SK-N-SH treated with all-trans-retinoic acid at 6 μM for 48 hours (cell line): ENCODE results near the gene NEK1.

Source experiments
- ATAC-seq: fragments of 200-7000 bp; cut with Tn5 transposase; 3 replicates; pipeline ENCODE4 v1.9.1; 2020; ENCODE audit warnings: mild to moderate bottlenecking, moderate library complexity
- ARNTL ChIP-seq: fragments of 450-650 bp; formaldehyde crosslinking; IDR thresholded peaks from 2 replicates; pipeline ENCODE4 v1.5.0; 2020; ENCODE audit warnings: low read depth, mild to moderate bottlenecking, moderate library complexity, borderline replicate concordance
- BACH2 ChIP-seq: fragments of 250-450 bp; sonication (Bioruptor Pico); IDR thresholded peaks from 2 replicates; pipeline ENCODE4 v1.9.0; 2021; ENCODE audit warnings: mild to moderate bottlenecking, borderline replicate concordance
- ESRRG ChIP-seq: fragments of 250-450 bp; sonication (Bioruptor Pico); IDR thresholded peaks from 2 replicates; pipeline ENCODE4 v1.6.1; 2021; ENCODE audit warnings: mild to moderate bottlenecking
- GLIS3 ChIP-seq: fragments of 250-450 bp; sonication (Bioruptor Pico); IDR thresholded peaks from 2 replicates; pipeline ENCODE4 v1.5.0; 2020; ENCODE audit warnings: mild to moderate bottlenecking, moderate library complexity
- ISL1 ChIP-seq: fragments of 250-450 bp; sonication (Bioruptor Pico); IDR thresholded peaks from 2 replicates; pipeline ENCODE4 v2.1.2; 2022; ENCODE audit warnings: mild to moderate bottlenecking, moderate library complexity
- OSR1 ChIP-seq: fragments of 250-450 bp; sonication (Bioruptor Pico); IDR thresholded peaks from 2 replicates; pipeline ENCODE4 v1.8.0; 2022; ENCODE audit warnings: moderate library complexity, mild to moderate bottlenecking, inconsistent platforms
- POU6F1 ChIP-seq: fragments of 250-450 bp; sonication (Bioruptor Pico); IDR thresholded peaks from 2 replicates; pipeline ENCODE4 v1.8.0; 2021; ENCODE audit warnings: low read depth, mild to moderate bottlenecking, moderate library complexity, borderline replicate concordance
- PPARA ChIP-seq: fragments of 250-450 bp; sonication (Bioruptor Pico); IDR thresholded peaks from 2 replicates; pipeline ENCODE4 v1.5.0; 2020; ENCODE audit warnings: mild to moderate bottlenecking, borderline replicate concordance
- RARB ChIP-seq: fragments of 250-450 bp; sonication (Bioruptor Pico); IDR thresholded peaks from 2 replicates; pipeline ENCODE4 v1.8.0; 2021; ENCODE audit warnings: mild to moderate bottlenecking, moderate library complexity
- SNAI2 ChIP-seq: fragments of 250-450 bp; sonication (Bioruptor Pico); IDR thresholded peaks from 2 replicates; pipeline ENCODE4 v1.5.0; 2020; ENCODE audit warnings: mild to moderate bottlenecking, moderate library complexity
- TCF4 ChIP-seq: fragments of 250-450 bp; sonication (Bioruptor Pico); IDR thresholded peaks from 2 replicates; pipeline ENCODE4 v1.8.0; 2021; ENCODE audit warnings: mild to moderate bottlenecking, moderate library complexity, borderline replicate concordance
- TOX ChIP-seq: fragments of 250-450 bp; sonication (Bioruptor Pico); IDR thresholded peaks from 2 replicates; pipeline ENCODE4 v1.8.0; 2021; ENCODE audit warnings: mild to moderate bottlenecking, moderate library complexity, borderline replicate concordance
- ZC3H10 ChIP-seq: fragments of 250-450 bp; sonication (Bioruptor Pico); IDR thresholded peaks from 2 replicates; pipeline ENCODE4 v1.5.1; 2021; ENCODE audit warnings: mild to moderate bottlenecking, moderate library complexity
- ZFP3 ChIP-seq: fragments of 250-450 bp; sonication (Bioruptor Pico); IDR thresholded peaks from 2 replicates; pipeline ENCODE4 v1.5.0; 2020; ENCODE audit warnings: mild to moderate bottlenecking, moderate library complexity
- ZFP30 ChIP-seq: fragments of 450-650 bp; formaldehyde crosslinking; IDR thresholded peaks from 2 replicates; pipeline ENCODE4 v1.5.0; 2022; ENCODE audit warnings: mild to moderate bottlenecking, moderate library complexity
- ZNF565 ChIP-seq: fragments of 450-650 bp; formaldehyde crosslinking; conservative IDR thresholded peaks from 2 replicates; pipeline ENCODE4 v1.5.0; 2020; ENCODE audit warnings: low read depth, mild to moderate bottlenecking, moderate library complexity
- ZNF70 ChIP-seq: fragments of 450-650 bp; formaldehyde crosslinking; IDR thresholded peaks from 2 replicates; pipeline ENCODE4 v1.5.0; 2020; ENCODE audit warnings: mild to moderate bottlenecking, moderate library complexity
- ZNF8 ChIP-seq: fragments of 450-650 bp; formaldehyde crosslinking; IDR thresholded peaks from 2 replicates; pipeline ENCODE4 v1.5.0; 2020; ENCODE audit warnings: mild to moderate bottlenecking, moderate library complexity
- TF ChIP-seq, protein P1 (sequence below): fragments of 250-450 bp; sonication (Bioruptor Pico); IDR thresholded peaks from 2 replicates; pipeline ENCODE4 v1.5.0; 2020; ENCODE audit warnings: mild to moderate bottlenecking, moderate library complexity
- TF ChIP-seq, protein P2 (sequence below): fragments of 250-450 bp; sonication (Bioruptor Pico); IDR thresholded peaks from 2 replicates; pipeline ENCODE4 v1.5.1; 2021; ENCODE audit warnings: mild to moderate bottlenecking, moderate library complexity
- TF ChIP-seq, protein P3 (sequence below): fragments of 250-450 bp; sonication (Bioruptor Pico); IDR thresholded peaks from 2 replicates; pipeline ENCODE4 v1.8.0; 2020; ENCODE audit warnings: mild to moderate bottlenecking, moderate library complexity, borderline replicate concordance
- TF ChIP-seq, protein P4 (sequence below): fragments of 250-450 bp; sonication (Bioruptor Pico); IDR thresholded peaks from 2 replicates; pipeline ENCODE4 v1.5.1; 2020; ENCODE audit warnings: low read depth, mild to moderate bottlenecking, moderate library complexity

The NEK1 gene

DNA sequence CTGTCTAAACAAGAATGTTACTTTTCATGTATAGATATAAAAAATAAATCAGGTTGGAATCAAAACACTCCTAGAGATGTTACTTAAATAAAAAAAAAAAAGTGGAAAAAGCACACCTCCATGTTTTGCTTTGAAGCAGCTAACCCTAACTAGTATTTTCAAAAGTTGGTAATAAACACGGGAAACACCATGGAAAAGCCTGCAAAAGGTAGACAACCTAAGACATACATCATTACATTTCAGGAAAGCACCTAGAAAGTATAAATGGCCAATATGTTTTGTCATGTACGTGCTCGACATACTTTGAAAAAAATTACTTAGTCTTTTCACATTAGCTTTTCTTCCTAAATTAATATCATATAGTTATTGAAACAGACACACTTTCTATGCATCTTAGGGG is 211.6 kb downstream of the NEK1 start:
- ATAC-seq, result no peak
- TF ChIP-seq ZFP3 (CRISPR knock-in tag) (no peak), ZNF70 (CRISPR knock-in tag) (no peak), ZC3H10 (no peak), ESRRG (CRISPR knock-in tag) (no peak), SNAI2 (no peak), OSR1 (no peak), ISL1 (CRISPR knock-in tag) (no peak), PPARA (CRISPR knock-in tag) (no peak), ARNTL (CRISPR knock-in tag) (no peak), RARB (CRISPR knock-in tag) (no peak), GLIS3 (CRISPR knock-in tag) (no peak), BACH2 (CRISPR knock-in tag) (no peak), ZNF565 (no peak), TCF4 (CRISPR knock-in tag) (no peak), ZNF8 (CRISPR knock-in tag) (no peak), TOX (no peak)
- TF ChIP-seq, protein P1, sequence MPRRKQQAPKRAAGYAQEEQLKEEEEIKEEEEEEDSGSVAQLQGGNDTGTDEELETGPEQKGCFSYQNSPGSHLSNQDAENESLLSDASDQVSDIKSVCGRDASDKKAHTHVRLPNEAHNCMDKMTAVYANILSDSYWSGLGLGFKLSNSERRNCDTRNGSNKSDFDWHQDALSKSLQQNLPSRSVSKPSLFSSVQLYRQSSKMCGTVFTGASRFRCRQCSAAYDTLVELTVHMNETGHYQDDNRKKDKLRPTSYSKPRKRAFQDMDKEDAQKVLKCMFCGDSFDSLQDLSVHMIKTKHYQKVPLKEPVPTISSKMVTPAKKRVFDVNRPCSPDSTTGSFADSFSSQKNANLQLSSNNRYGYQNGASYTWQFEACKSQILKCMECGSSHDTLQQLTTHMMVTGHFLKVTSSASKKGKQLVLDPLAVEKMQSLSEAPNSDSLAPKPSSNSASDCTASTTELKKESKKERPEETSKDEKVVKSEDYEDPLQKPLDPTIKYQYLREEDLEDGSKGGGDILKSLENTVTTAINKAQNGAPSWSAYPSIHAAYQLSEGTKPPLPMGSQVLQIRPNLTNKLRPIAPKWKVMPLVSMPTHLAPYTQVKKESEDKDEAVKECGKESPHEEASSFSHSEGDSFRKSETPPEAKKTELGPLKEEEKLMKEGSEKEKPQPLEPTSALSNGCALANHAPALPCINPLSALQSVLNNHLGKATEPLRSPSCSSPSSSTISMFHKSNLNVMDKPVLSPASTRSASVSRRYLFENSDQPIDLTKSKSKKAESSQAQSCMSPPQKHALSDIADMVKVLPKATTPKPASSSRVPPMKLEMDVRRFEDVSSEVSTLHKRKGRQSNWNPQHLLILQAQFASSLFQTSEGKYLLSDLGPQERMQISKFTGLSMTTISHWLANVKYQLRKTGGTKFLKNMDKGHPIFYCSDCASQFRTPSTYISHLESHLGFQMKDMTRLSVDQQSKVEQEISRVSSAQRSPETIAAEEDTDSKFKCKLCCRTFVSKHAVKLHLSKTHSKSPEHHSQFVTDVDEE (CRISPR knock-in tag), result no peak
- TF ChIP-seq, protein P2, sequence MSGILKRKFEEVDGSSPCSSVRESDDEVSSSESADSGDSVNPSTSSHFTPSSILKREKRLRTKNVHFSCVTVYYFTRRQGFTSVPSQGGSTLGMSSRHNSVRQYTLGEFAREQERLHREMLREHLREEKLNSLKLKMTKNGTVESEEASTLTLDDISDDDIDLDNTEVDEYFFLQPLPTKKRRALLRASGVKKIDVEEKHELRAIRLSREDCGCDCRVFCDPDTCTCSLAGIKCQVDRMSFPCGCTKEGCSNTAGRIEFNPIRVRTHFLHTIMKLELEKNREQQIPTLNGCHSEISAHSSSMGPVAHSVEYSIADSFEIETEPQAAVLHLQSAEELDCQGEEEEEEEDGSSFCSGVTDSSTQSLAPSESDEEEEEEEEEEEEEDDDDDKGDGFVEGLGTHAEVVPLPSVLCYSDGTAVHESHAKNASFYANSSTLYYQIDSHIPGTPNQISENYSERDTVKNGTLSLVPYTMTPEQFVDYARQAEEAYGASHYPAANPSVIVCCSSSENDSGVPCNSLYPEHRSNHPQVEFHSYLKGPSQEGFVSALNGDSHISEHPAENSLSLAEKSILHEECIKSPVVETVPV (CRISPR knock-in tag), result no peak
- TF ChIP-seq, protein P3, sequence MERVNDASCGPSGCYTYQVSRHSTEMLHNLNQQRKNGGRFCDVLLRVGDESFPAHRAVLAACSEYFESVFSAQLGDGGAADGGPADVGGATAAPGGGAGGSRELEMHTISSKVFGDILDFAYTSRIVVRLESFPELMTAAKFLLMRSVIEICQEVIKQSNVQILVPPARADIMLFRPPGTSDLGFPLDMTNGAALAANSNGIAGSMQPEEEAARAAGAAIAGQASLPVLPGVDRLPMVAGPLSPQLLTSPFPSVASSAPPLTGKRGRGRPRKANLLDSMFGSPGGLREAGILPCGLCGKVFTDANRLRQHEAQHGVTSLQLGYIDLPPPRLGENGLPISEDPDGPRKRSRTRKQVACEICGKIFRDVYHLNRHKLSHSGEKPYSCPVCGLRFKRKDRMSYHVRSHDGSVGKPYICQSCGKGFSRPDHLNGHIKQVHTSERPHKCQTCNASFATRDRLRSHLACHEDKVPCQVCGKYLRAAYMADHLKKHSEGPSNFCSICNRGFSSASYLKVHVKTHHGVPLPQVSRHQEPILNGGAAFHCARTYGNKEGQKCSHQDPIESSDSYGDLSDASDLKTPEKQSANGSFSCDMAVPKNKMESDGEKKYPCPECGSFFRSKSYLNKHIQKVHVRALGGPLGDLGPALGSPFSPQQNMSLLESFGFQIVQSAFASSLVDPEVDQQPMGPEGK (CRISPR knock-in tag), result no peak

GRCh38 chr4:169399976-169400767 is 212.2 kb downstream of the NEK1 start:
- no peak for ATAC-seq
- TF ChIP-seq, protein P4, sequence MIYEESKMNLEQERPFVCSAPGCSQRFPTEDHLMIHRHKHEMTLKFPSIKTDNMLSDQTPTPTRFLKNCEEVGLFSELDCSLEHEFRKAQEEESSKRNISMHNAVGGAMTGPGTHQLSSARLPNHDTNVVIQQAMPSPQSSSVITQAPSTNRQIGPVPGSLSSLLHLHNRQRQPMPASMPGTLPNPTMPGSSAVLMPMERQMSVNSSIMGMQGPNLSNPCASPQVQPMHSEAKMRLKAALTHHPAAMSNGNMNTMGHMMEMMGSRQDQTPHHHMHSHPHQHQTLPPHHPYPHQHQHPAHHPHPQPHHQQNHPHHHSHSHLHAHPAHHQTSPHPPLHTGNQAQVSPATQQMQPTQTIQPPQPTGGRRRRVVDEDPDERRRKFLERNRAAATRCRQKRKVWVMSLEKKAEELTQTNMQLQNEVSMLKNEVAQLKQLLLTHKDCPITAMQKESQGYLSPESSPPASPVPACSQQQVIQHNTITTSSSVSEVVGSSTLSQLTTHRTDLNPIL (CRISPR knock-in tag), result no peak
- TF ChIP-seq ZFP30 (CRISPR knock-in tag) (no peak), ISL1 (CRISPR knock-in tag) (no peak), BACH2 (CRISPR knock-in tag) (no peak), ZC3H10 (no peak), OSR1 (no peak), ZNF565 (no peak), GLIS3 (CRISPR knock-in tag) (no peak), PPARA (CRISPR knock-in tag) (no peak), RARB (CRISPR knock-in tag) (no peak), ARNTL (CRISPR knock-in tag) (no peak), SNAI2 (no peak), ESRRG (CRISPR knock-in tag) (no peak), POU6F1 (CRISPR knock-in tag) (no peak), TCF4 (CRISPR knock-in tag) (no peak)
- TF ChIP-seq, protein P1 (CRISPR knock-in tag), result no peak
- TF ChIP-seq, protein P3 (CRISPR knock-in tag), result no peak
